PFSK-1 (cell line): ENCODE data around the gene SLC25A34.

Experiments
- POLR2AphosphoS5 ChIP-seq: IDR thresholded peaks from 2 replicates; pipeline ENCODE4 v1.6.1; 2012; ENCODE audit warnings: low read depth, mild to moderate bottlenecking, control low read depth, low read length, moderate library complexity
- SIN3A ChIP-seq: IDR thresholded peaks from 2 replicates; pipeline ENCODE4 v1.6.1; 2012; ENCODE audit warnings: mild to moderate bottlenecking, low read length, moderate library complexity, borderline replicate concordance; ENCODE audit not compliant: insufficient read depth
- TAF1 ChIP-seq: IDR thresholded peaks from 2 replicates; pipeline ENCODE4 v1.6.1; 2012; ENCODE audit warnings: low read length, control low read depth, borderline replicate concordance; ENCODE audit not compliant: insufficient read depth
- TF ChIP-seq, protein P1 (sequence below), 2 experiments: IDR thresholded peaks; 2 replicates each; pipeline versions ENCODE4 v1.6.1 to v1.8.0; 2011 to 2012; ENCODE audit warnings: low read depth in 2 of 2, low read length in 2 of 2, control low read depth in 1 of 2, inconsistent platforms in 1 of 2, mild to moderate bottlenecking in 1 of 2, moderate library complexity in 1 of 2; ENCODE audit not compliant: insufficient read depth in 1 of 2

DNA sequence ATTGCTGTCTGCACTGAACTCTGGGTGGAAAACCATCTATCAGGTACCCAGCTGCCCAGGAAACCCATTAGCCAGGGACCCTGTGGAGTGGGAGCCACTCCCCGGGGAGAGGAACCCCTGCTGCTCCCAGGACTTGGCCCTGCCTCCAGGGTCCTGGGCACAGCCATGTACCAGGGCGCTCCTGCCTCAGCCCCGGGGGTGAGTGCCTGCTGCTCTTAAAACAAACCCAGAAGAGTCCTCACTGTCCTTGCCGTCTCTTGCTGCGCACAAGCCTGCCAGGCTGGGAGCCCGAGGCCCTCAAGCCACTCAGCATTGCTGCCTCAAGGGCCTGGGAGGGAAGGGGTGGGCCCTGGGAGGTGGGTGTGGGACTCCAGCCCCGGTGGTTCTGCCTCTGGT, 3.4 kb upstream of the SLC25A34 start:
- TF ChIP-seq POLR2AphosphoS5 (no peak), TAF1 (no peak), SIN3A (no peak)
- TF ChIP-seq, protein P1, sequence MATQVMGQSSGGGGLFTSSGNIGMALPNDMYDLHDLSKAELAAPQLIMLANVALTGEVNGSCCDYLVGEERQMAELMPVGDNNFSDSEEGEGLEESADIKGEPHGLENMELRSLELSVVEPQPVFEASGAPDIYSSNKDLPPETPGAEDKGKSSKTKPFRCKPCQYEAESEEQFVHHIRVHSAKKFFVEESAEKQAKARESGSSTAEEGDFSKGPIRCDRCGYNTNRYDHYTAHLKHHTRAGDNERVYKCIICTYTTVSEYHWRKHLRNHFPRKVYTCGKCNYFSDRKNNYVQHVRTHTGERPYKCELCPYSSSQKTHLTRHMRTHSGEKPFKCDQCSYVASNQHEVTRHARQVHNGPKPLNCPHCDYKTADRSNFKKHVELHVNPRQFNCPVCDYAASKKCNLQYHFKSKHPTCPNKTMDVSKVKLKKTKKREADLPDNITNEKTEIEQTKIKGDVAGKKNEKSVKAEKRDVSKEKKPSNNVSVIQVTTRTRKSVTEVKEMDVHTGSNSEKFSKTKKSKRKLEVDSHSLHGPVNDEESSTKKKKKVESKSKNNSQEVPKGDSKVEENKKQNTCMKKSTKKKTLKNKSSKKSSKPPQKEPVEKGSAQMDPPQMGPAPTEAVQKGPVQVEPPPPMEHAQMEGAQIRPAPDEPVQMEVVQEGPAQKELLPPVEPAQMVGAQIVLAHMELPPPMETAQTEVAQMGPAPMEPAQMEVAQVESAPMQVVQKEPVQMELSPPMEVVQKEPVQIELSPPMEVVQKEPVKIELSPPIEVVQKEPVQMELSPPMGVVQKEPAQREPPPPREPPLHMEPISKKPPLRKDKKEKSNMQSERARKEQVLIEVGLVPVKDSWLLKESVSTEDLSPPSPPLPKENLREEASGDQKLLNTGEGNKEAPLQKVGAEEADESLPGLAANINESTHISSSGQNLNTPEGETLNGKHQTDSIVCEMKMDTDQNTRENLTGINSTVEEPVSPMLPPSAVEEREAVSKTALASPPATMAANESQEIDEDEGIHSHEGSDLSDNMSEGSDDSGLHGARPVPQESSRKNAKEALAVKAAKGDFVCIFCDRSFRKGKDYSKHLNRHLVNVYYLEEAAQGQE (IDR thresholded peaks at IDR 0.05; ENCODE audit: insufficient read depth in 1 of 2, low read depth in 2 of 2, low read length in 2 of 2): no peak
